Mesendoderm (in vitro differentiated cells): ENCODE results near the gene KIAA0232.
A peak's percentile ranks its signal among the peaks of the same experiment; 100 is the strongest.
"Not testable (repeated sequence)": the region's sequence is repeated elsewhere in the genome, so short reads cannot be mapped to it uniquely, and the experiment has no call there.

ENCODE experiments used
- DNase-seq: peaks from one replicate; pipeline ENCODE4 v3.0.0; 2013
- H2AK5ac ChIP-seq: 2 replicates; pipeline ENCODE4 v1.6.1; 2013; ENCODE audit warnings: low read length, inconsistent platforms
- H2BK120ac ChIP-seq: 2 replicates; pipeline ENCODE4 v1.6.1; 2013; ENCODE audit warnings: low read depth, mild to moderate bottlenecking, low read length, moderate library complexity, mixed read lengths
- H2BK15ac ChIP-seq: replicated peaks from 2 replicates; pipeline ENCODE4 v1.6.1; 2013; ENCODE audit warnings: low read depth, mild to moderate bottlenecking, moderate library complexity
- H2BK5ac ChIP-seq: 2 replicates; pipeline ENCODE4 v1.6.1; 2013; ENCODE audit warnings: low read length, inconsistent platforms
- H3K18ac ChIP-seq: 2 replicates; pipeline ENCODE4 v1.6.1; 2013; ENCODE audit warnings: mild to moderate bottlenecking, low read length, mixed read lengths
- H3K23ac ChIP-seq: one replicate; pipeline ENCODE4 v1.6.1; 2013; ENCODE audit warnings: low read length
- H3K27ac ChIP-seq: 2 replicates; pipeline ENCODE4 v1.5.1; 2013; ENCODE audit warnings: low read depth, mild to moderate bottlenecking, inconsistent platforms, low read length, moderate library complexity
- H3K27me3 ChIP-seq: 2 replicates; pipeline ENCODE4 v1.6.1; 2013; ENCODE audit warnings: low read length, control low read depth, mild to moderate bottlenecking, inconsistent platforms; ENCODE audit not compliant: insufficient read depth, poor library complexity
- H3K36me3 ChIP-seq: 2 replicates; pipeline ENCODE4 v1.6.1; 2013; ENCODE audit warnings: low read length, inconsistent platforms; ENCODE audit not compliant: control insufficient read depth, insufficient read depth
- H3K4ac ChIP-seq: one replicate; pipeline ENCODE4 v1.6.1; 2013; ENCODE audit warnings: low read depth, mild to moderate bottlenecking, low read length, moderate library complexity
- H3K4me1 ChIP-seq: 2 replicates; pipeline ENCODE4 v1.6.1; 2013; ENCODE audit warnings: low read depth, low read length, inconsistent platforms; ENCODE audit not compliant: control insufficient read depth
- H3K4me2 ChIP-seq: 2 replicates; pipeline ENCODE4 v1.6.1; 2013; ENCODE audit warnings: low read length
- H3K4me3 ChIP-seq: 2 replicates; pipeline ENCODE4 v1.5.1; 2013; ENCODE audit warnings: mild to moderate bottlenecking, low read length
- H3K56ac ChIP-seq: one replicate; pipeline ENCODE4 v1.6.1; 2013; ENCODE audit warnings: low read length
- H3K79me1 ChIP-seq: 2 replicates; pipeline ENCODE4 v1.6.1; 2013; ENCODE audit warnings: low read length, inconsistent platforms
- H3K79me2 ChIP-seq: 2 replicates; pipeline ENCODE4 v1.6.1; 2013; ENCODE audit warnings: mild to moderate bottlenecking, low read length; ENCODE audit not compliant: control insufficient read depth, insufficient read depth
- H3K9ac ChIP-seq: 2 replicates; pipeline ENCODE4 v1.6.1; 2013; ENCODE audit warnings: low read length, inconsistent platforms
- H4K5ac ChIP-seq: one replicate; pipeline ENCODE4 v1.6.1; 2013; ENCODE audit warnings: low read length
- H4K8ac ChIP-seq: one replicate; pipeline ENCODE4 v1.6.1; 2013; ENCODE audit warnings: low read depth, mild to moderate bottlenecking, control low read depth, low read length, moderate library complexity
- WGBS: extraction: QIAGEN DNeasy Blood & Tissue Kit; methylation state at CpG from one replicate; pipeline ENCODE4 v1.1.7; 2013; ENCODE audit warnings: low lambda C conversion rate, missing lambda C conversion rate; ENCODE audit not compliant: insufficient coverage; ENCODE audit errors: extremely low coverage; 5-methylcytosine and 5-hydroxymethylcytosine counted together

The KIAA0232 gene

GRCh38 chr4:6910960-6911874 is 128.7 kb downstream of the KIAA0232 start:
- H3K4me3 ChIP-seq: no peak overlapping the region
- H3K9ac ChIP-seq: no peak overlapping the region
- no peaks in the 10 kb centered on the region for H3K27me3 ChIP-seq
- H3K4me2 ChIP-seq: no peak overlapping the region
- no peak overlapping the region for H3K4ac ChIP-seq
- peak overlapping the region; percentile 12 for H3K56ac ChIP-seq
- H4K8ac ChIP-seq: no peak overlapping the region
- H2BK15ac ChIP-seq: no peak overlapping the region
- peak overlapping the region; percentile 72 for H3K23ac ChIP-seq
- no CpG with 5 or more reads among the region's 15 CpGs for WGBS
- H2BK120ac ChIP-seq: no peak overlapping the region
- no peak for DNase-seq
- peaks cover 2% of the 10 kb centered on the region for H3K4me1 ChIP-seq
- H2AK5ac ChIP-seq: no peak overlapping the region
- no peak overlapping the region for H2BK5ac ChIP-seq
- H3K27ac ChIP-seq: no peak overlapping the region
- H3K79me2 ChIP-seq: no peaks in the 10 kb centered on the region
- no peaks in the 10 kb centered on the region for H3K36me3 ChIP-seq
- no peak overlapping the region for H3K18ac ChIP-seq
- H4K5ac ChIP-seq: no peak overlapping the region
- peaks cover 5% of the 10 kb centered on the region for H3K79me1 ChIP-seq

- H3K4ac ChIP-seq, H3K79me1 ChIP-seq, H4K8ac ChIP-seq, H3K27me3 ChIP-seq, H2BK5ac ChIP-seq, H3K56ac ChIP-seq, H3K4me2 ChIP-seq, H2BK120ac ChIP-seq, H2AK5ac ChIP-seq, H3K9ac ChIP-seq, DNase-seq, H3K23ac ChIP-seq, H4K5ac ChIP-seq, H2BK15ac ChIP-seq, H3K4me1 ChIP-seq, H3K79me2 ChIP-seq, H3K4me3 ChIP-seq, H3K27ac ChIP-seq, H3K18ac ChIP-seq, H3K36me3 ChIP-seq: not testable (repeated sequence)
- WGBS: no CpG with 5 or more reads among the region's 10 CpGs
Measured at GRCh38 chr4:6911917-6912316, 129.4 kb downstream of the KIAA0232 start.

- H2BK5ac ChIP-seq: no peak overlapping the region
- H4K8ac ChIP-seq: no peak overlapping the region
- H3K56ac ChIP-seq: no peak overlapping the region
- H2BK15ac ChIP-seq: no peak overlapping the region
- no peak overlapping the region for H4K5ac ChIP-seq
- H3K23ac ChIP-seq: no peak overlapping the region
- H3K27me3 ChIP-seq: no peaks in the 10 kb centered on the region
- peaks cover 5% of the 10 kb centered on the region for H3K79me1 ChIP-seq
- WGBS: no CpG with 5 or more reads among the region's 4 CpGs
- H3K9ac ChIP-seq: no peak overlapping the region
- no peaks in the 10 kb centered on the region for H3K79me2 ChIP-seq
- no peaks in the 10 kb centered on the region for H3K36me3 ChIP-seq
- H3K4me1 ChIP-seq: peaks cover 2% of the 10 kb centered on the region
- H3K4me3 ChIP-seq: no peak overlapping the region
- H3K4me2 ChIP-seq: no peak overlapping the region
- no peak for DNase-seq
- no peak overlapping the region for H3K4ac ChIP-seq
- H3K27ac ChIP-seq: no peak overlapping the region
- no peak overlapping the region for H3K18ac ChIP-seq
- no peak overlapping the region for H2BK120ac ChIP-seq
- no peak overlapping the region for H2AK5ac ChIP-seq
Measured at GRCh38 chr4:6912441-6912840, 129.9 kb downstream of the KIAA0232 start.

- Histone ChIP-seq H2BK5ac (no peak overlapping the region), H3K4me1 (peaks cover 2% of the 10 kb centered on the region), H4K8ac (no peak overlapping the region), H3K27me3 (no peaks in the 10 kb centered on the region), H3K79me2 (no peaks in the 10 kb centered on the region), H3K18ac (no peak overlapping the region), H3K36me3 (no peaks in the 10 kb centered on the region), H2AK5ac (no peak overlapping the region), H3K4me2 (no peak overlapping the region), H3K56ac (no peak overlapping the region), H4K5ac (no peak overlapping the region), H2BK15ac (no peak overlapping the region), H2BK120ac (no peak overlapping the region), H3K4me3 (no peak overlapping the region), H3K9ac (no peak overlapping the region), H3K23ac (no peak overlapping the region), H3K27ac (no peak overlapping the region), H3K79me1 (peaks cover 5% of the 10 kb centered on the region), H3K4ac (no peak overlapping the region)
- WGBS: no CpG with 5 or more reads among the region's 6 CpGs
- no peak for DNase-seq
Measured at GRCh38 chr4:6913350-6913905, 130.9 kb downstream of the KIAA0232 start.

GRCh38 chr4:6914448-6914847 is 131.9 kb downstream of the KIAA0232 start:
- Histone ChIP-seq H3K27ac (no peak overlapping the region), H3K79me2 (no peaks in the 10 kb centered on the region), H3K4me2 (no peak overlapping the region), H4K5ac (no peak overlapping the region), H3K23ac (no peak overlapping the region), H3K36me3 (no peaks in the 10 kb centered on the region), H4K8ac (no peak overlapping the region), H2BK120ac (no peak overlapping the region), H2BK15ac (no peak overlapping the region), H3K18ac (no peak overlapping the region), H3K9ac (no peak overlapping the region), H3K27me3 (no peaks in the 10 kb centered on the region), H3K4me3 (no peak overlapping the region), H3K4ac (no peak overlapping the region), H3K79me1 (peaks cover 5% of the 10 kb centered on the region), H3K4me1 (no peaks in the 10 kb centered on the region), H2BK5ac (no peak overlapping the region), H2AK5ac (no peak overlapping the region), H3K56ac (no peak overlapping the region)
- DNase-seq: no peak
- no CpG with 5 or more reads among the region's 9 CpGs for WGBS
